NCI-H146 treated with DMSO at 0.1 percent for 48 hours (cell line): Measurements from ENCODE around the gene L3MBTL1.
"Not testable (repeated sequence)": the region's sequence is repeated elsewhere in the genome, so short reads cannot be mapped to it uniquely, and the experiment has no call there.

Experiments
- DNase-seq: peaks from one replicate; lab custom pipeline; 2025; ENCODE audit not compliant: unreplicated experiment; lab: John Stamatoyannopoulos, UW

L3MBTL1 gene

GRCh38 chr20:43502021-43502420 lies 5.5 kb upstream of the L3MBTL1 start:
- DNase-seq, result not testable (repeated sequence)

DNA sequence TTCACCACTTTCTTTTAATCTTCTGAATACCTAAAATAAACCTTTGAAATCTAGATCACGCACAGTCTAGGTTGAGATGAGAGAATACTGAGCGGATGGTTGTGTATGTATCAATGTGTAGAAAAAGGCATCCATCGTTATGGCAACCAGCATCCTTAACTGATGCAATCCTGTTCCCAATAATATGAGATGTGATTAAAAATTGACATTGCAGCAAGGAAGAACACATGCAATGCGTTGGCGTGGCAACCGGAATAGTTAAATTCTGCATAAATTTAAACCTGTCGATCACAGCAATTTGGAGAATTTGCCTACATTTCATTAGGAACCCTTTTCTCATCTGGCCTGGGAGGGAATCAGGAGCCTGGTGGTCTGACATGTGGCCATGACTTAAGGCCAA lies 1.3 kb upstream of the L3MBTL1 start:
- no peak for DNase-seq

GRCh38 chr20:43508106-43508505 lies 609 bp downstream of the L3MBTL1 start:
- no peak for DNase-seq

- no peak for DNase-seq
Measured at GRCh38 chr20:43508604-43509040, 1.1 kb downstream of the L3MBTL1 start.

DNA sequence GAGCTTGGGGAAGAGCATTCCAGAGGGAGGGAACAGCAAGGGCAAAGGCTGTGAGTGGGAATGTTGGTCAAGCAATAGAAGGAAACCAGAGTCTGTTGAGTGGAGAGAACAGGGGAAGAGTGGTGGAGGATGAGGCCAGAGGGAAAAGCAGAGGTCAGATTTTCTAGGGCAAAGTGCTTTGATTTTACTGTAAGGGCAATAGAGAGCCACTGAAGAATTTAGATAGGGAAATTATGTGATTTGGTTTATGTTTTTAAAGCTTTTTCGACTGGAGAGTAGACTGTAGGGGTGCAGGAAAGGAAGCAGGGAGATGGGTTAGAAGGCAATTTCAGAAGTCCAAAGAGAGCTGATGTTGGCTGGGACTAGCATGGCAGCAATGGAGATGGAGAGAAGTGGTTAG lies 4.4 kb downstream of the L3MBTL1 start:
- DNase-seq, result no peak

DNA sequence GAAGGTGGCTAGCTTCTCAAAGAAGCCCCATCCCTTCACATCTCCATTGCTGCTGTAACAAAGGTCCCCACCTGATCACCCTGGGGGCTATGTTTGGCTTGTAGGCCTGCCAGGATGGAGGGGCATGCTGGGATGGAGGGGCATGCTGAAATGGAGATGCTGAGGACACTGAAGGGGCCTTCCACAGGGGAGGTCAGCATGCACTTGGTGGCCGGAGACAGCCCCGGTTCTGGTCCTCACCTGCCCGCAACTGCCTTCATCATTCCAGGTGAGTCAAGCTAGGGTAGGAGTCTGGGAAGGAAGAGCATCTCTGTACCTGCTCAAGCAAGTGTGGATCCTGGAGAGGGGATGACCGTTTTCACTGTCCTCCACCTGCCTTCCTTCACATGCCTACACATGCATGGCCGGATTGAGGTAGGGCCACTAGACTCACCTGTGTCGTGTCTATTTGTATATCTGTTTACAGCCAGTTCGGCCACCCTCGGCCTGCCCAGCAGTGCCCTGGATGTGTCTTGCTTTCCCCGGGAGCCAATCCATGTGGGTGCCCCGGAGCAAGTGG lies 6.0 kb downstream of the L3MBTL1 start:
- no peak for DNase-seq

- peak; percentile 97 for DNase-seq
Measured at GRCh38 chr20:43513931-43514647, 6.6 kb downstream of the L3MBTL1 start.

DNA sequence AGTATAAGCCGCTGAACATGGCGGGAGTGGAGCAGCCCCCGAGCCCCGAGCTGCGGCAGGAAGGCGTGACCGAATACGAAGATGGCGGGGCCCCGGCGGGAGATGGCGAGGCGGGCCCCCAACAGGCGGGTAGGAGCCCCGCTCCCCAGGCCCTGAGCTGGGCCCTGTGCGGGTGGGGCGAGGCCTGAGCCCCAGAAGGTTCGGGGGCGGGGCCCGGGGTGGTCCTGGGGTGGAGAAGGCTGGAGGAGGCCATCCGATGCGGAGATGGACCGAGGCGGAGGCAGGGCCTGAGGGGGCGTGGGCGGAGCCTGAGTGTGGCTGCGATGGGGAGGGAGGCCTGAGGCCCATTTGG lies 7.1 kb downstream of the L3MBTL1 start:
- DNase-seq, result peak; percentile 19

GRCh38 chr20:43515628-43516027 lies 8.1 kb downstream of the L3MBTL1 start:
- DNase-seq, result no peak

DNA sequence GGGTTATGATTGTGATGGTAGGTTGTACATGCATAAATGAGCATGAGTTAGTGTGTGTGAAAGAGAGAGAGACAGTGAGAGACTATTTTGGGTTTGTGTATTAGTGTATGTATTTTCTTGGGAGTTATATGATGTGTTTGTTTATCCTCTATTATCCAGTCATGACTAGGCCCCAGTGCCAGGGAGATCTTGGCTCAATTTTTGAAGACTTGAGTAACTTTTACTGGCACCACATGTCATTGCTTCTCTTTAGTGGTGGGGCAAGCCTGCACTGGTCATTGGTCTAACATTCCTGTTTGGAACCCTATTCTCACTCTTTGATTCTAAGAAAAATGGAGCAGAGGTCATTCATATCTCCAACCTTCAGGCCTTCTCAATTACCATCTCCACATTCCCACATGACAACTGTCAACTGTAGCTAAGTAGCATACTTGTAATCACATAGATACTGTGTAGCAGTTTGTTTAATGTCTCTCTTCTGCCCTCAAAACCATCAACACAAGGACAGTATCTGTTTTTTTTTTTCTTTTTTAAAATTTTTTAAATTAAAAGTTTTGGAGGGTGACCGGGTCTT lies 8.8 kb downstream of the L3MBTL1 start:
- DNase-seq, result no peak

DNA sequence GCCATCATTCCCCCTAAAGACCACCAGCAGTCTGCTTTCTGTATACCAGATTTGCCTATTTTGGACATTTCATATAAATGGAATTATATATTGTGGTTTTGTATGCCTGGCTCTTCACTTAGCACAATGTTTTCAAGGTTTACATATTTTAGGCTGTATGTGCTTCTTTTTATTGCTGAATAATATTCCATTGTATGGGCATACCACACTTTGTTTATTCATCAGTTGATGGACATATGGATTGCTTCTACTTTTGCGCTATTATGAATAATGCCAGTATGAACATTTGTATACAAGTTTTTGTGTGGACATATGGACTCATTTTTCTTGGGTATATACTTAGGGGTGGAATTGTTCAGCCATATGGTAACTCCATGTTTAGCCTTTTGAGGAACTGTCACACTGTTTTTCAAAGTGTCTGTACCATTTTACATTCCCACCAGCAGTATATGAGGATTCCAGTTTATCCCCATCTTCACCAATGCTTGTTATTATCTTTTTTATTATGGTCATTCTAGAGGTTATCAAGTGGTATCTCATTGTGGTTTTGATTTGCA lies 12.7 kb downstream of the L3MBTL1 start:
- DNase-seq, result no peak

DNA sequence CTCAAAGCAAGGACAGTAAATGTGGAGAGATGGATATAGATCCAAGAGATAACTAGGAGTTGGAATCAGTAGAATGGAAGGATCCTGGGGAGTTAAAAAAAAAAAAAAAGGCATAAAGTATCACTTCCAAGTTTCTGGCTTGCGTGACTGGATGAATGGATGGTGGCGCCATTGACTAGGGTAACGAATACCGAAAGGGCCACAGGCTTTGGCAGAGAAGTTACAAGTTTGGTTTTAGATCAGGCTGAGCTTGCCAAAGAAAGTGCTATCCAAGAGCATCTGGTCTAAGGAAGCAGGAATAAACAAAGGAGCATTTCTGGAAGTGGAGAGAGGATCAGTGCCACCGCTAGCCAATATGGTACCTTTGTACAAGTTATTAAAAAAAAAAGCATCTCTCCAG lies 17.5 kb downstream of the L3MBTL1 start:
- no peak for DNase-seq

DNA sequence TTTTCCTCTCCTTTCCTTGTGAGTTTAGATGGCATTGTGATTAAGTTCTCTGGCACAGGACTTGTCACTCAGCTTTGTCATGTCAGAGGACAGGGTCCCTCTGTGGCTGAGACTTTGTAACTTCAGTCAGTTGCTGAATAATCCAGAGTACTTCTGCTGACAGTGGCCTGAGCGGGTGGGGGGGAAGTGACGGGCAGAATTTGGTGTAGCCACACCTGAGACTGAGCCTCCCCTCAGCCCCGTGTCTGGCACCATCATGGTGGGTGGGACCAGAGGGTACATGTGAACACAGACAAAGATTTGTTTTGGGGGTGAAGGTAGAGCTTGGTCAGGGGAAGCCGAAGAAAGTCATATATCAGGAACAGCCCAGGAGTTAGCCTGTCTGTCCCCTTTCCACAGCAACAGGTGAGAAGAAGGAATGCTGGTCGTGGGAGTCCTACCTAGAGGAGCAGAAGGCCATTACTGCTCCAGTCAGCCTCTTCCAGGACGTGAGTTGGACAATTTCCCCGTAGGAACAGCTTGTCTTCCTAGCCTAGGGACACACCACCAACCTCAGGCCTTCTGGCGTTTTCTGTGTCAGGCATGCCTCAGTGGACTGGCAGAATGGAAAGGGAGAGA lies 20.9 kb downstream of the L3MBTL1 start:
- DNase-seq, result no peak

DNA sequence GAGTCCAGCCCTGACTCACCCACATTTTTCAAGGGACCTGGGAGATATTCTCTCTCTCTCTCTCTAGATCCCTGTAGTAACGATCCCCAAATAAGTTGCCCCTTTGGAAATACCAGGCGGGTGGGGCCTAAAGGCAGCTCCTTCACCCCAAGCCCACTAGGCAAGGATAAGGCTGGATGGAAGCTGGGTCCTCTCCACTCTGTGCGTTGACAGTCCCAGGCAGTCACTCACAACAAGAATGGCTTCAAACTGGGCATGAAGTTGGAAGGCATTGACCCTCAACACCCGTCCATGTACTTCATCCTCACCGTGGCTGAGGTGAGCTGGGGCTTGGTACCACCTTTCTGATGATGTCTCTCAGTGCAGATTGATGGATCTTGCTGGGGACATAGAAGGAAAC lies 21.6 kb downstream of the L3MBTL1 start:
- DNase-seq, result no peak

DNA sequence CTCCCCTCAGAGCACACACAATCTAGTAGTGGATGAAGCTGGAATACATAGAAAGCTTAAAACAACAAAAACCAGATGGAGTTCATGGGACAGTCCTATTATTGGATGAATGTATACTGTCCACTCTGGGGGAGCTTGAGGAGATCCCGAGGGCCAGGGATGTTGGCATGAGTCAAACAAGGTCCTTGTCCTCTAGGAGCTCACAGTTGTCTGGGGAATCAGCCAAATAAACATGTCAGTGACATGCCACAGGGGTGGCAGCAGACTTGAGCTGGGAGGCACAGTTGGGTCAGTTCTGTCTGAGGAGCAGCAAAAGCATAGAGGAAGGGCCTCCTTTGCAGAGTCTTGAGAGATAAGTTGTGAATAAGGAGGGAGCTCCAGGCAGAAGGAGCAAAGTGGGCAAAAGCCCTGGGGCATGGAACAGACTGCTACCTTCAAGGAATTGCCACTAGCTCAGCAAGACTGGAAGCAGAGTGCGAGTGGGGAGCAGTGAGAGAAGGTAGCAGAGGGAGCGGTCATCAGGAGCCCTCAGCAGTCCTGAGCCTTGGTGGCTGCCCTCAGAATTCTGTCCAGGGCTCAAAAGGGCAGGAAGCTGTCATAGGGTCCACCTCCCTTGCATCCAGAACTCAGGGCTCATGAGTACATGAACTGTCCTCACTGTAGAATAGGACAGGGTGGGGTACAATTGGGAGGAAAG lies 22.1 kb downstream of the L3MBTL1 start:
- no peak for DNase-seq

- no peak for DNase-seq
Measured at GRCh38 chr20:43530321-43531090, 23.0 kb downstream of the L3MBTL1 start.

DNA sequence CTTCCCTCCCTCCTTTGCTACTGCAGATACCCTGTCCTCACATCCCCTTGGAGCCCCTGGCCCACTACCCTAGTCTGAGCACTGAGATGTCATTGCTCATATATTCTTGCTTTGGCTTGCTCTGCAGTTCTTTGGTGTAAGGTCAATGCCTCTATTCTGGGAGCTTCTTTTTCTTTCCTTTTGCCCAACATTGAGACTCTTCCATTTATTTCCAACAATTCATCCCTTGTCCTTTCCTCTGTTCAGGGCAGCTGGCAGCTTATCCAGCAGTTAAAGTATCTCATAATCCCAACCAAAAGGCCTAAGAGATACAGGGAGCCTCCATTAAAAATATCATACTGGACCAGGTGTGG lies 23.6 kb downstream of the L3MBTL1 start:
- no peak for DNase-seq

GRCh38 chr20:43532416-43533055 lies 25.0 kb downstream of the L3MBTL1 start:
- no peak for DNase-seq

GRCh38 chr20:43533060-43533459 lies 25.6 kb downstream of the L3MBTL1 start:
- no peak for DNase-seq

DNA sequence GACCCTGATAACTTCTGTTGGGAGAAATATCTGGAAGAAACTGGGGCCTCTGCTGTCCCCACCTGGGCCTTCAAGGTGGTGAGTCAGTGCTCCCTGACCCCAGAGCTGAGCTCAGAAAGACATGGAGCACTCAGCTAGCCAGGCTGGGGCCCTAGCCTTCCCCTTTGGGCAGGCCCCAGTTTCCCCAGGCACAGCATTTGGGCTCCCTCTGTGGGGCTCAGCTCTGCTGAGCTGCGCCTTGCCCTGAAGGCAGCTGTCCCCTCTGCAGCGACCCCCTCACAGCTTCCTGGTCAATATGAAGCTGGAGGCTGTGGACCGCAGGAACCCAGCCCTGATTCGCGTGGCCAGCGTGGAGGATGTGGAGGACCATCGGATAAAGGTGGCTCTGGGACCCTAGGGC lies 26.5 kb downstream of the L3MBTL1 start:
- no peak for DNase-seq
